ENCODE results near the gene YPEL2. TPM values are rescaled to one million over a fixed set of nuclear protein-coding genes. Genes with fewer than 3 reads are reported as not detected.

Gene YPEL2
- total RNA-seq, 4 donors from 2014 or later = 35.5 to 47.1 (median 40.6) TPM

GRCh38 chr17:59401274-59401673, 69.8 kb downstream of the YPEL2 start:
- Histone ChIP-seq H3K36me3 (peaks cover 0 to 71% of the 10 kb centered on the region in 2 donors), H3K27ac (peak overlapping the region in 1 of 4 donors; percentile 38), H3K4me1 (peaks cover 1 to 34% (median 1%) of the 10 kb centered on the region in 3 donors), H3K9me3 (no peaks in the 10 kb centered on the region), H3K4me3 (no peak overlapping the region), H3K27me3 (no peaks in the 10 kb centered on the region)
- TF ChIP-seq CTCF (IDR thresholded peaks at IDR 0.05) (no peak), EP300 (IDR thresholded peaks at IDR 0.05) (no peak)
- WGBS, 2 donors (ENCODE audit: low coverage in 1 of 2) = 72 to 98% methylated on average over 3 of the region's 3 CpGs
- ATAC-seq = no peak

- TF ChIP-seq POLR2A (IDR thresholded peaks at IDR 0.05) (no peak), POLR2AphosphoS5 (IDR thresholded peaks at IDR 0.05) (no peak), CTCF (IDR thresholded peaks at IDR 0.05) (no peak), EP300 (IDR thresholded peaks at IDR 0.05) (no peak)
- no peak overlapping the region for H3K4me3 ChIP-seq
- H3K9me3 ChIP-seq = no peaks in the 10 kb centered on the region
- H3K27ac ChIP-seq = no peak overlapping the region
- WGBS, 2 donors (ENCODE audit: low coverage in 1 of 2) = 50 to 64% methylated on average over 1 of the region's 1 CpG
- no peak for ATAC-seq
- H3K27me3 ChIP-seq = no peaks in the 10 kb centered on the region
- peaks cover 0 to 66% of the 10 kb centered on the region in 2 donors for H3K36me3 ChIP-seq
- peaks cover 3 to 39% (median 3%) of the 10 kb centered on the region in 3 donors for H3K4me1 ChIP-seq
These were observed 70.3 kb downstream of the YPEL2 start for GRCh38 chr17:59401725-59402124.

GRCh38 chr17:59402760-59403159, 71.3 kb downstream of the YPEL2 start:
- peaks cover 0 to 56% of the 10 kb centered on the region in 2 donors for H3K36me3 ChIP-seq

GRCh38 chr17:59404471-59404870, 73.0 kb downstream of the YPEL2 start:
- no peaks in the 10 kb centered on the region for H3K9me3 ChIP-seq
- ATAC-seq = no peak
- H3K4me1 ChIP-seq = peaks cover 3 to 51% (median 7%) of the 10 kb centered on the region in 3 donors
- H3K4me3 ChIP-seq = no peak overlapping the region
- TF ChIP-seq POLR2AphosphoS5 (IDR thresholded peaks at IDR 0.05) (no peak), CTCF (IDR thresholded peaks at IDR 0.05) (no peak), POLR2A (IDR thresholded peaks at IDR 0.05) (no peak), EP300 (IDR thresholded peaks at IDR 0.05) (no peak)
- H3K27ac ChIP-seq = no peak overlapping the region
- no peaks in the 10 kb centered on the region for H3K27me3 ChIP-seq
- WGBS, 2 donors (ENCODE audit: low coverage in 1 of 2) = 78 to 83% methylated on average over 2 to 3 of the region's 3 CpGs
- peaks cover 0 to 39% of the 10 kb centered on the region in 2 donors for H3K36me3 ChIP-seq

More at GRCh38 chr17:59402760-59403159, 71.3 kb downstream of the YPEL2 start:
- no peaks in the 10 kb centered on the region for H3K9me3 ChIP-seq
- no peak overlapping the region for H3K27ac ChIP-seq
- H3K4me1 ChIP-seq = peaks cover 3 to 49% (median 7%) of the 10 kb centered on the region in 3 donors
- no peaks in the 10 kb centered on the region for H3K27me3 ChIP-seq
- ATAC-seq = no peak
- no peak for TF ChIP-seq EP300 (IDR thresholded peaks at IDR 0.05)
- TF ChIP-seq POLR2A (IDR thresholded peaks at IDR 0.05) = no peak
- TF ChIP-seq POLR2AphosphoS5 (IDR thresholded peaks at IDR 0.05) = no peak
- no peak for TF ChIP-seq CTCF (IDR thresholded peaks at IDR 0.05)
- WGBS, 2 donors (ENCODE audit: low coverage in 1 of 2) = 95 to 100% methylated on average over 2 to 3 of the region's 4 CpGs
- H3K4me3 ChIP-seq = no peak overlapping the region

- H3K9me3 ChIP-seq = peaks cover 0 to 8% (median 0%) of the 10 kb centered on the region in 3 donors
- H3K36me3 ChIP-seq = peaks cover 0 to 33% of the 10 kb centered on the region in 2 donors
- no peaks in the 10 kb centered on the region for H3K27me3 ChIP-seq
- TF ChIP-seq EP300 (IDR thresholded peaks at IDR 0.05) = no peak
- no peak for TF ChIP-seq CTCF (IDR thresholded peaks at IDR 0.05)
- no peak for TF ChIP-seq POLR2AphosphoS5 (IDR thresholded peaks at IDR 0.05)
- TF ChIP-seq POLR2A (IDR thresholded peaks at IDR 0.05) = no peak
- 58 to 74% methylated on average over 10 to 13 of the region's 13 CpGs for WGBS, 2 donors (ENCODE audit: low coverage in 1 of 2)
- H3K27ac ChIP-seq = peak overlapping the region; percentile 31 to 68 (median 34)
- no peak overlapping the region for H3K4me3 ChIP-seq
- peaks cover 3 to 36% (median 7%) of the 10 kb centered on the region in 3 donors for H3K4me1 ChIP-seq
- no peak for ATAC-seq
These were observed 74.7 kb downstream of the YPEL2 start for GRCh38 chr17:59405944-59406705.
